ENCODE data around the gene NTM.

Gene NTM

GRCh38 chr11:131536159-131536558, 165.7 kb downstream of the NTM start:
- no peak for DNase-seq
- Histone ChIP-seq H3K27ac (ENCODE audit: insufficient read depth, low read length, poor library complexity, severe bottlenecking) (no peak overlapping the region), H3K4me1 (ENCODE audit: control insufficient read depth, insufficient read depth, low read length, poor library complexity, severe bottlenecking) (no peaks in the 10 kb centered on the region), H3K4me3 (ENCODE audit: insufficient read depth, low read depth, low read length, poor library complexity, severe bottlenecking) (no peak overlapping the region), H3K9me3 (ENCODE audit: control insufficient read depth, low read length) (no peaks in the 10 kb centered on the region), H3K36me3 (ENCODE audit: control insufficient read depth, insufficient read depth, low read length) (no peaks in the 10 kb centered on the region), H3K27me3 (replicated peaks; ENCODE audit: control insufficient read depth, insufficient read depth, low read length, poor library complexity, severe bottlenecking) (no peaks in the 10 kb centered on the region)

GRCh38 chr11:131537196-131537595, 166.8 kb downstream of the NTM start:
- no peak overlapping the region for H3K27ac ChIP-seq (ENCODE audit: insufficient read depth, low read length, poor library complexity, severe bottlenecking)
- H3K36me3 ChIP-seq (ENCODE audit: control insufficient read depth, insufficient read depth, low read length) = no peaks in the 10 kb centered on the region
- DNase-seq = no peak
- H3K4me3 ChIP-seq (ENCODE audit: insufficient read depth, low read depth, low read length, poor library complexity, severe bottlenecking) = no peak overlapping the region
- no peaks in the 10 kb centered on the region for H3K9me3 ChIP-seq (ENCODE audit: control insufficient read depth, low read length)
- no peaks in the 10 kb centered on the region for H3K4me1 ChIP-seq (ENCODE audit: control insufficient read depth, insufficient read depth, low read length, poor library complexity, severe bottlenecking)
- H3K27me3 ChIP-seq (replicated peaks; ENCODE audit: control insufficient read depth, insufficient read depth, low read length, poor library complexity, severe bottlenecking) = no peaks in the 10 kb centered on the region

DNA sequence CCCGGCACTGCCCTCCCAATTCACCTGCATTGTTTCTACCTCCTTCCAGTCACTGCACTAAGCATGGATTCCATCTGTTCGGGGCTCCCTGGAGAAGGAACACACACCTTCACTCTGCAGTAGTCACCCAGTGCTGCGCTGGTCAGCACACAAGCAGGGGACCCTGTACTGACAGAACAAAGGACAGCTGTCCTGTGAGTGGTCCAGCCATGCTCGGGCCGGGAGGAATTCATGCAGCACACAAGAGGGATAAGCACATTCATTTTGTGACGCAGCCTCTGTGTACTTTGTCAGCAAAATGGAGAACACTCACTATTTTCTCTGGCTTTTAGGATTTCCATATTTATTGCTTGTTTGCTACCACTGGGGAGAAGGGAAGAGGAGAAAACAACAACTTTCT, 167.3 kb downstream of the NTM start:
- no peak for DNase-seq
- no peak overlapping the region for H3K4me3 ChIP-seq (ENCODE audit: insufficient read depth, low read depth, low read length, poor library complexity, severe bottlenecking)
- H3K27ac ChIP-seq (ENCODE audit: insufficient read depth, low read length, poor library complexity, severe bottlenecking) = no peak overlapping the region
- H3K36me3 ChIP-seq (ENCODE audit: control insufficient read depth, insufficient read depth, low read length) = no peaks in the 10 kb centered on the region
- no peaks in the 10 kb centered on the region for H3K9me3 ChIP-seq (ENCODE audit: control insufficient read depth, low read length)
- H3K4me1 ChIP-seq (ENCODE audit: control insufficient read depth, insufficient read depth, low read length, poor library complexity, severe bottlenecking) = no peaks in the 10 kb centered on the region
- H3K27me3 ChIP-seq (replicated peaks; ENCODE audit: control insufficient read depth, insufficient read depth, low read length, poor library complexity, severe bottlenecking) = no peaks in the 10 kb centered on the region

- Histone ChIP-seq H3K27me3 (replicated peaks; ENCODE audit: control insufficient read depth, insufficient read depth, low read length, poor library complexity, severe bottlenecking) (no peaks in the 10 kb centered on the region), H3K9me3 (ENCODE audit: control insufficient read depth, low read length) (no peaks in the 10 kb centered on the region), H3K4me3 (ENCODE audit: insufficient read depth, low read depth, low read length, poor library complexity, severe bottlenecking) (no peak overlapping the region), H3K4me1 (ENCODE audit: control insufficient read depth, insufficient read depth, low read length, poor library complexity, severe bottlenecking) (no peaks in the 10 kb centered on the region), H3K27ac (ENCODE audit: insufficient read depth, low read length, poor library complexity, severe bottlenecking) (no peak overlapping the region), H3K36me3 (ENCODE audit: control insufficient read depth, insufficient read depth, low read length) (no peaks in the 10 kb centered on the region)
- DNase-seq = no peak
Measured at GRCh38 chr11:131538322-131538721, 167.9 kb downstream of the NTM start.

- no peaks in the 10 kb centered on the region for H3K36me3 ChIP-seq (ENCODE audit: control insufficient read depth, insufficient read depth, low read length)
- no peak for DNase-seq
- no peaks in the 10 kb centered on the region for H3K27me3 ChIP-seq (replicated peaks; ENCODE audit: control insufficient read depth, insufficient read depth, low read length, poor library complexity, severe bottlenecking)
- no peaks in the 10 kb centered on the region for H3K4me1 ChIP-seq (ENCODE audit: control insufficient read depth, insufficient read depth, low read length, poor library complexity, severe bottlenecking)
- no peak overlapping the region for H3K4me3 ChIP-seq (ENCODE audit: insufficient read depth, low read depth, low read length, poor library complexity, severe bottlenecking)
- no peaks in the 10 kb centered on the region for H3K9me3 ChIP-seq (ENCODE audit: control insufficient read depth, low read length)
- no peak overlapping the region for H3K27ac ChIP-seq (ENCODE audit: insufficient read depth, low read length, poor library complexity, severe bottlenecking)
Measured at GRCh38 chr11:131540676-131541075, 170.3 kb downstream of the NTM start.

DNA sequence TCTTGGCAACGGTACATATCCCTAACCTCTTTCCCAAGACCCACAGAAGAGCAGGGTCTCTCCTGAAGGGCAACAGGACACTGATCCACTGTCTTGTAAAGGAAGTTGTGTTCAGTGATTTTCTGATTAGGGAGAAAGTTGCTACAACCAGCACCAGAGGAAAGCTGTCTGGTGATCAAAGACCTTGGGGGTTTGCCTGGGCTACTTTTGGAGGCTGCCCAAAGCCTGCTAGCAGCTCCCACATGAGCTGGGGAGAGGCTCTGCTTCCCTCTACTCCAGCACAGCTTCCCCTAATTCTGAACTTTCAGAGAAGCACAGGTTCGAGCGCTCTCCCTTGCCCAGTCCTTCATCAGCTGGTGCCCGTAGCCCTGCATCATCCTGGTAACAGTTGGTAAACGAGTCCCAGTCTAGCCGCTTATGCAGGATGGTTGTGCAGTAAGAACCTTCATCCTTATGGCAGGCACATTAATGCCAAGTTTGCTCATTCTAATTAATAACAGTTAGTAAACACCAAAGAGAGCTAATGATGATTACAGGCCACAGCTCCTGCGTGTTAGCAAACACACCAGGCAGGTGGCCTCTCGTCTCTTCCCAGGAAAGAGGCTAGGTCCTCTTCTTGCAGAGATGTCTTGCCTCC, 173.1 kb downstream of the NTM start:
- Histone ChIP-seq H3K9me3 (ENCODE audit: control insufficient read depth, low read length) (no peaks in the 10 kb centered on the region), H3K4me3 (ENCODE audit: insufficient read depth, low read depth, low read length, poor library complexity, severe bottlenecking) (no peak overlapping the region), H3K36me3 (ENCODE audit: control insufficient read depth, insufficient read depth, low read length) (no peaks in the 10 kb centered on the region), H3K27me3 (replicated peaks; ENCODE audit: control insufficient read depth, insufficient read depth, low read length, poor library complexity, severe bottlenecking) (no peaks in the 10 kb centered on the region), H3K27ac (ENCODE audit: insufficient read depth, low read length, poor library complexity, severe bottlenecking) (no peak overlapping the region), H3K4me1 (ENCODE audit: control insufficient read depth, insufficient read depth, low read length, poor library complexity, severe bottlenecking) (no peaks in the 10 kb centered on the region)
- no peak for DNase-seq

DNA sequence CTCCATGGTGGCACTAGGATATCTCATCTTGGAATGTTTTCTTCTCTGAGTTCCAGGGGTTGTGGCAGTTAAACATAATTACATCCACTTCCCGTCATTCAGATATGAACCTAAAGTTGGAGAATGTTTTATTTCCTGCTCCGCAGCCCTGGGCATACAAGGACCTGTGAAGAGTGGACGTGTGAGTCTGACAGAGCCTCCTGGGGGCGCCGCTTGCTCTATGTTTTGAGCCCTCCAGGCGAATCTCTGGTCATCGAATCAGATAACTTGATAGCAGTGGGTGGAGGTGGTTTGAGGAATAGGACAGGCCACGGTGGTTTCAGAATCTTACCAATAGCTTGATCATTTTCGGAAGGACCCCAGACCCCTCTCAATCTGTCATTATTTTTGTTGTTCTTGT, 174.2 kb downstream of the NTM start:
- Histone ChIP-seq H3K9me3 (ENCODE audit: control insufficient read depth, low read length) (no peaks in the 10 kb centered on the region), H3K27ac (ENCODE audit: insufficient read depth, low read length, poor library complexity, severe bottlenecking) (no peak overlapping the region), H3K36me3 (ENCODE audit: control insufficient read depth, insufficient read depth, low read length) (no peaks in the 10 kb centered on the region), H3K4me1 (ENCODE audit: control insufficient read depth, insufficient read depth, low read length, poor library complexity, severe bottlenecking) (no peaks in the 10 kb centered on the region), H3K27me3 (replicated peaks; ENCODE audit: control insufficient read depth, insufficient read depth, low read length, poor library complexity, severe bottlenecking) (no peaks in the 10 kb centered on the region), H3K4me3 (ENCODE audit: insufficient read depth, low read depth, low read length, poor library complexity, severe bottlenecking) (no peak overlapping the region)
- no peak for DNase-seq

DNA sequence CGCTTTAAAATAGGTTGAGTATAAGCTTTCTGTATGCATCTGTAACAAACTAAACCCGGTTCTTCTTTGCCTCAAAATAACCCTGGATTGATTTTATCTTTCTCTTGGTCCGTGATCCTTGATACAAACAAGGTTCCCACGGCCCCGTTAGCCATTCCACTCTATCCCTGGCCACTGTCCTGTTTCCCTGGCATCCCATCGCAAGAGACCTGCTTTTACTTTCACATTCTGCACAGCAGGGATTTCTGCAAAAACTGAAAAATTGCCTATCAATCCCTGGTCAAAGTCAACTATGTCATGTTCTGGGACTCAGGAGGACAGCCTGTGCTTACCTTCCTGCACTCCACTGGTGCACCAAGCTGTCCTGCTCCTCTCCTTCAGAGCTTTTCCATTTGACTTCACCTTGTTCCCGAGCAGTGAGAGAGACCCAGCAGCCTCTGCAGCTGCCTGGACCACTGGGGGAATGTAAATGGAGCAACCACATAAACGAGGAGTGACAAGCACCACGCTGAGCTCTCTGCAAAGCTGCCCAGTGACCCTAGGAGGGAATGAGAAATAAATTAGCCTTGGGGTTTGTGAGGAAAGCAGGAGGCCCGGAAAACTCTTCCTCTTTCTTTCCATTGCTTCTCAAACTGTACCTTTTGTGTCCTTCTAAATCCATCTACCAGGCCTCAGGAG, 175.9 kb downstream of the NTM start:
- Histone ChIP-seq H3K36me3 (ENCODE audit: control insufficient read depth, insufficient read depth, low read length) (no peaks in the 10 kb centered on the region), H3K4me1 (ENCODE audit: control insufficient read depth, insufficient read depth, low read length, poor library complexity, severe bottlenecking) (no peaks in the 10 kb centered on the region), H3K9me3 (ENCODE audit: control insufficient read depth, low read length) (no peaks in the 10 kb centered on the region), H3K27me3 (replicated peaks; ENCODE audit: control insufficient read depth, insufficient read depth, low read length, poor library complexity, severe bottlenecking) (no peaks in the 10 kb centered on the region), H3K27ac (ENCODE audit: insufficient read depth, low read length, poor library complexity, severe bottlenecking) (no peak overlapping the region), H3K4me3 (ENCODE audit: insufficient read depth, low read depth, low read length, poor library complexity, severe bottlenecking) (no peak overlapping the region)
- DNase-seq = no peak

- no peaks in the 10 kb centered on the region for H3K4me1 ChIP-seq (ENCODE audit: control insufficient read depth, insufficient read depth, low read length, poor library complexity, severe bottlenecking)
- no peaks in the 10 kb centered on the region for H3K27me3 ChIP-seq (replicated peaks; ENCODE audit: control insufficient read depth, insufficient read depth, low read length, poor library complexity, severe bottlenecking)
- H3K27ac ChIP-seq (ENCODE audit: insufficient read depth, low read length, poor library complexity, severe bottlenecking) = no peak overlapping the region
- H3K36me3 ChIP-seq (ENCODE audit: control insufficient read depth, insufficient read depth, low read length) = no peaks in the 10 kb centered on the region
- H3K4me3 ChIP-seq (ENCODE audit: insufficient read depth, low read depth, low read length, poor library complexity, severe bottlenecking) = no peak overlapping the region
- no peak for DNase-seq
- no peaks in the 10 kb centered on the region for H3K9me3 ChIP-seq (ENCODE audit: control insufficient read depth, low read length)
Measured at GRCh38 chr11:131549099-131549498, 178.7 kb downstream of the NTM start.

DNA sequence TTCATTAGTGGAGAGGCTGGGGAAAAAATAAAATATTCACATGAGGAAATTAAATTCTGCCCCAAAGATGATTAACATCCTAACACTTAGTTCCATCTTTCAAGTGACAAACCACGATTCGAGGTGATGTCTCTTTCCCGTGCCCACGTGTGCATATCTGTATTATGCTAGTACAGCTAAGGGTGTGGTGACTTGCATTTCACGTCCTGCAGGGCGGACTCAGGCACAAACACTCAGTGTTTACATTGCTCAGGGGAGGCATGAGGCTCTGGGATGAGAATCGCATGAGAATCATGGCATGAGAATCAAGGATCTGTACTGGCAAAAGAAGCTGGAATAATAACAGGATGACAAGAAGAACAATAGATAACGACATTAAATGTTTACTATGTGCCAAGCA, 179.4 kb downstream of the NTM start:
- DNase-seq = no peak
- Histone ChIP-seq H3K4me3 (ENCODE audit: insufficient read depth, low read depth, low read length, poor library complexity, severe bottlenecking) (no peak overlapping the region), H3K9me3 (ENCODE audit: control insufficient read depth, low read length) (no peaks in the 10 kb centered on the region)

More for the DNA sequence above, 179.4 kb downstream of the NTM start:
- no peak overlapping the region for H3K27ac ChIP-seq (ENCODE audit: insufficient read depth, low read length, poor library complexity, severe bottlenecking)
- H3K27me3 ChIP-seq (replicated peaks; ENCODE audit: control insufficient read depth, insufficient read depth, low read length, poor library complexity, severe bottlenecking) = no peaks in the 10 kb centered on the region
- H3K36me3 ChIP-seq (ENCODE audit: control insufficient read depth, insufficient read depth, low read length) = no peaks in the 10 kb centered on the region
- no peaks in the 10 kb centered on the region for H3K4me1 ChIP-seq (ENCODE audit: control insufficient read depth, insufficient read depth, low read length, poor library complexity, severe bottlenecking)

All from effector memory CD4-positive, alpha-beta T cell (primary cell).